Panc1 (cell line): ENCODE measurements around the gene ACOXL. TPM values are rescaled to one million over a fixed set of nuclear protein-coding genes. Genes with fewer than 3 reads are reported as not detected.

Experiments
- ATAC-seq: fragments of 200-7000 bp; cut with Tn5 transposase; 2 replicates; pipeline ENCODE4 v1.9.1; 2020; ENCODE audit warnings: mild to moderate bottlenecking, moderate library complexity
- BruUV-seq: library from RNA; stranded (reverse); fragments of 400-500 nt; replicated peaks from 2 replicates; lab custom pipeline; 2021; lab: Mats Ljungman, UMichigan
- CTCF ChIA-PET: fragments of 300-600 bp; sonication (Branson Sonifier 250); formaldehyde crosslinking; loops from one replicate; lab custom pipeline; 2022; ENCODE audit warnings: antibody characterized with exemption; lab: Charles Lee
- POLR2A ChIA-PET: fragments of 300-600 bp; sonication (Branson Sonifier 250); formaldehyde crosslinking; loops from one replicate; lab custom pipeline; 2022; ENCODE audit warnings: antibody characterized with exemption; lab: Charles Lee
- DNase-seq: peaks from one replicate; pipeline ENCODE4 v3.0.0-alpha.2; 2010; ENCODE audit warnings: low read depth, low spot score
- H3K27ac ChIP-seq: 2 replicates; pipeline ENCODE4 v1.5.1; 2011; ENCODE audit warnings: mild to moderate bottlenecking, low read length, inconsistent platforms
- H3K27me3 ChIP-seq: fragments of 200-500 bp; sonication (Bioruptor generic); 2 replicates; pipeline ENCODE4 v1.6.0; 2014; ENCODE audit warnings: low read length, inconsistent platforms; ENCODE audit not compliant: control insufficient read depth, insufficient read depth
- H3K36me3 ChIP-seq: fragments of 200-500 bp; sonication (Bioruptor generic); 2 replicates; pipeline ENCODE4 v1.5.1; 2014; ENCODE audit warnings: inconsistent platforms, mild to moderate bottlenecking, low read length, moderate library complexity; ENCODE audit not compliant: control insufficient read depth, insufficient read depth
- H3K4me1 ChIP-seq: 2 replicates; pipeline ENCODE4 v1.5.1; 2011; ENCODE audit warnings: inconsistent platforms, mild to moderate bottlenecking, low read length, moderate library complexity; ENCODE audit not compliant: control insufficient read depth, insufficient read depth
- H3K4me3 ChIP-seq, 2 experiments: 2 replicates each; pipeline ENCODE4 v1.5.1; 2011 to 2012; ENCODE audit warnings: low read depth in 2 of 2, low read length in 2 of 2, mild to moderate bottlenecking in 2 of 2, inconsistent platforms in 1 of 2, moderate library complexity in 1 of 2
- H3K9me3 ChIP-seq: fragments of 200-500 bp; sonication (Bioruptor generic); 2 replicates; pipeline ENCODE4 v1.5.1; 2014; ENCODE audit warnings: low read depth, mild to moderate bottlenecking, inconsistent platforms, low read length, moderate library complexity; ENCODE audit not compliant: control insufficient read depth, insufficient read depth
- CTCF ChIP-seq: fragments of 450-650 bp; IDR thresholded peaks from 2 replicates; pipeline ENCODE4 v1.5.1; 2017; ENCODE audit warnings: mild to moderate bottlenecking
- REST ChIP-seq, 2 experiments: IDR thresholded peaks; 2 replicates each; pipeline ENCODE4 v1.6.1; 2011 to 2012; ENCODE audit warnings: low read depth in 2 of 2, control low read depth in 1 of 2, low read length in 1 of 2, mild to moderate bottlenecking in 1 of 2, moderate library complexity in 1 of 2; ENCODE audit not compliant: insufficient read depth in 1 of 2
- SIN3A ChIP-seq: IDR thresholded peaks from 2 replicates; pipeline ENCODE4 v1.6.1; 2012; ENCODE audit warnings: low read depth, mild to moderate bottlenecking, low read length, moderate library complexity, borderline replicate concordance; ENCODE audit not compliant: insufficient read depth
- in situ Hi-C: cut with HindIII; loops from 2 replicates; pipeline ENCODE4 v1.10.0; 2016; ENCODE audit warnings: low sequenced_read_pairs, low pct_unique_long_range_greater_than_20kb
- intact Hi-C: fragments of 100-400 bp; cut with micrococcal nuclease; formaldehyde crosslinking; loops from one replicate; pipeline ENCODE4 v1.10.0; 2022; ENCODE audit not compliant: unreplicated experiment
- total RNA-seq: library from RNA; stranded (reverse); gene quantifications from one replicate; pipeline ENCODE4 v1.2.1, GENCODE V29; 2021; ENCODE audit not compliant: unreplicated experiment

ACOXL gene
- total RNA-seq, 1 experiment from 2014 or later, result 4.9 TPM

- Histone ChIP-seq H3K4me1 (0 out of 2 replicates have a peak, but pooled peaks cover 3% of the 10 kb centered on the region), H3K9me3 (no peaks in the 10 kb centered on the region), H3K36me3 (peaks cover 12% of the 10 kb centered on the region), H3K4me3 (no peak overlapping the region), H3K27me3 (no peaks in the 10 kb centered on the region), H3K27ac (no peak overlapping the region)
- DNase-seq (no peak), ATAC-seq (no peak)
- intact Hi-C loops (no loop called here), in situ Hi-C loops (no loop called here)
- BruUV-seq, result no TSS peak
- no peak for TF ChIP-seq REST (IDR thresholded peaks at IDR 0.05; ENCODE audit: insufficient read depth in 1 of 2, low read depth in 2 of 2, low read length in 1 of 2)
- TF ChIP-seq CTCF, result no peak
- TF ChIP-seq SIN3A, result no peak
- POLR2A ChIA-PET, result no interaction called here
- CTCF ChIA-PET, result no interaction called here
Measured at GRCh38 chr2:111148925-111149324, 416.6 kb downstream of the ACOXL start.

GRCh38 chr2:111149882-111150455, 417.6 kb downstream of the ACOXL start:
- BruUV-seq, result no TSS peak
- peaks cover 6% of the 10 kb centered on the region; the same call in 1 of the 2 replicates for H3K4me1 ChIP-seq
- ATAC-seq (no peak), DNase-seq (no peak)
- intact Hi-C loops, result no loop called here
- no peak overlapping the region for H3K27ac ChIP-seq
- H3K27me3 ChIP-seq, result no peaks in the 10 kb centered on the region
- TF ChIP-seq SIN3A (no peak), CTCF (no peak)
- no peaks in the 10 kb centered on the region for H3K9me3 ChIP-seq
- ChIA-PET POLR2A (no interaction called here), CTCF (no interaction called here)
- no peak overlapping the region for H3K4me3 ChIP-seq
- in situ Hi-C loops, result no loop called here
- peaks cover 13% of the 10 kb centered on the region for H3K36me3 ChIP-seq
